GM18868 (cell line): ENCODE results near the gene YAE1.

Source experiments
- ATAC-seq: cut with Tn5 transposase; IDR thresholded peaks from one replicate; pipeline ENCODE4 v1.9.1; 2021; ENCODE audit warnings: mild to moderate bottlenecking, moderate library complexity; ENCODE audit not compliant: unreplicated experiment

Gene YAE1

DNA sequence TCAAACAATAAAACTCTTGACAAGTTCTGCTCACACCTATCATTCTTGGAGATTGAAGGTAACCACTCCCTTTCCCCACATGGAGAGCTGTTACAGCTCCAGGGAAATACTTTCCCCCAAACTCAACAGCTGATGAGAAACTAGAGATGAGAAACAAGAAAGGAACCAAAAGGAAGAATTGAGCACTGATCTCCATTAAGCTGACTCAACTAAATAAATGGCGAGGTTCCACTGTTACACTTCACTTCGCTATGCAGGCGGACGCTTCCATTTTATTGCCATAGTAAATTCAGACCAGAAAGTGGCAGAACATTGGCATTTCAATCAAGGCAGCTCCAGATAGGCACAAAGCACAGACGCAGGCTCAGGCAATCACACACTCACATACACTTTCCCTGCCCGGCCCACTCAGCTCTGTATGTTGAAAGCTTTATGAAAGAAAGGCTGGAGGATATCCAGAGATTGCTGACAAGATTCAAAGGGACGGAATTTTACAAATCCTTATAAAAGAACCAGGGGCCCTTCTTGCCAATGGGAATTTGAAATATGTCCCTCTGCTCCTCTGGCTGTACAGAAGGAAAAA is 11.5 kb upstream of the YAE1 start:
- no peak for ATAC-seq

DNA sequence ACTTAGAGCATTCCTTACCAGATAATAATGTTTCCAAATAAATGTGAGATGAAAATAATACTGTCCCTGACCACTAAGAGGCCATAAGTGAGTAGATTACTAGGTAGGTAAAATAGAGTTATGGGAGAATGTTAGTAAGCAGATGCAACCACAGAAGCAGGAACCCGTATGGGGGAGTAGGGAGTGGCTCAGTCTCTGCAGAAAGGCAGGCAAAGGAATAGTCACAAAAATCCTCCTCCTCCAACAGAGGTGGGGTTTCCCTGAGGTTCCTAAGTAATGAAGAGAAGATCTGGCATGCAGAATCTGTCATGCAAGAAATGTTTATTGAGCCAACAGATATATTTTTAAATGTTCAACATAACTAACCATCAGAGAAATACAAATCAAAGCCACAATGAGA is 9.0 kb upstream of the YAE1 start:
- no peak for ATAC-seq

DNA sequence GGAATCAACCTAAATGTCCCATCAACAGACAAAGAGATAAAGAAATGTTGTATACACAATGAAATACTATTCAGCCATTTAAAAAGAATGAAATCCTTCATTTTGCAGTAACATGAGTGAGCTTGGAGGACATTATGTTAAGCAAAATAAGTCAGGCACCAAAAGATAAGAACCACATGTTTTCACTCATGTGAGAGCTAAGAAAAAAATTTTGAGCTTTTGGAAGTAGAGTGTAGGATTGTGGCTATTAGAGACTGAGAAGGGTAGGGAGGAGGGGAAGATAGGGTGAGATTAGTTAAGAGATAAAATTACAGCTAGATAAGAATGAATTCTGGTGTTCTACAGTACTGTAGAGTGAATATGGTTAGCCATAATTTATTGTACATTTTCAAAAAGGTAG is 8.3 kb upstream of the YAE1 start:
- no peak for ATAC-seq

DNA sequence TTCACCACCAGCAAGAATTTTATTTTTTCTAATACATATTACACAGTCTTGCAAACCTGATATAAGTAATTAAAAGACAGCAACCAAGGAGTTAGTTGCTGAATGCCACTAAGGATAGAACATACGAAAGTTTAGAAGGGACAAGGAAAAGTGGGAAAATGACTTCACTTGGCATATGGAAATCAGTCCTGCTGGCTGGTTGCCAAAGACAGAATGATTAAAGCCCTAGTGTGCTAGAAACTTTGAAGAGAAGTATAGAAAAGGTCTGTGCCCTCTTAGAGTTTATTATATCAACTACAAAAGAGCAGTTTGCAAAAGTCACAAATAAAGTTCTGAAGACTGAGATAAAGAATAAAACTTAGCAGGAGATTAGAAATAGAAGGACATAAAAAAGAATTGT is 5.8 kb upstream of the YAE1 start:
- no peak for ATAC-seq

DNA sequence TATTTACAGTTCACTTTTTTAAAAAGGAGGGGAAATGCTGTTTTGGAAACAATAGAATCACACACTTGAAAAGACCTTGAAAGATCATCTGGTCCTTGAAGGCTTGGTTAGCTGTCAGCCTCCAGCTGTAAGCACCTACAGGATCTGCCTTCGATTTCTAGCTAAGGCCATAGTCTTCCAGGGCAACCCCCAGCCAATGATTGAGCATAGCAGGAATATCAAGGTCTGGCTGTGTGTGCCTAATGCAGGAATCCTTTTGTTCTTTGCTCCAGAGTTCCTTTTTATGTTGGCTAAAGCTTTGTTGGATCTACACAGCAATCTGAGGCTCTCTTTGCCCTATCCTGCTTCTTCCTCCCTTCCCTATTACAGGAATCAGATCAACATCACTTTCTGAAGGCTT is 5.2 kb upstream of the YAE1 start:
- no peak for ATAC-seq

DNA sequence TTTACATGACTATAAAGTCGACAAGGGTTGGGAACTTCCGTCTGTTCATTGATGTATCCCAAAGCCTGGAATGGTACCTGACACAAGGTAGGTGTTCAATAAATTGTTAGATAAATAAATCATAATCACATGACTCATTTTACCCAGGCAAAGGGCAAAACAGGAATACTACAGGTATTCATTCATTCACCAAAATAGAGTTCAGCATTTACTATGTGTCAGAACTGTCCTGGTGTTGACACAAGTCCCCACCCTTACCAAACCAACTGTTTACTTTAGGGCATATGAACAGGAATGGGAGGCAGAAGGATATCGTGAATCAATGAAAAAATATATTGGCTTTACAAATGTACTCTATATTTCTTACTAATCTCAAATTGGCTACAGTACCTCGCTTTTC is 666 bp upstream of the YAE1 start:
- ATAC-seq: no peak

DNA sequence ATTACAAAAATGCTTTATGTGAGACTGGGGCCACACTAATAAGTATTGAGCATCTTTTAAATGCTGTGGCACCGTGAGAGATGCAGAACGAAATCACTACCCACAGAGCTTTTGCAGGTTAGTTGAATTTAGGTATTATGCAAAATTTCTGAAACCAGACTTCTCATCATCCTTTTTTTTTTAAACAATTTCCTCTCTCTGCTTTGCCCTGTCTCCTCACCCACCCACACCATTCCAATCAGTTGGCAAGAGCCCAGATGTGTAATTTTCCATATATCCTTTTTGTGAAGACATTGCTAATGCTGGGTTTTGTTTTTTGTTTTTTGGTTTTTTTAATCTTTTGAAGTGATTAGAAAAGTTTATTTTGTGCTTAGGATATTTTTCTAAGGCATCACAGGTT is 1.1 kb downstream of the YAE1 start:
- no peak for ATAC-seq

DNA sequence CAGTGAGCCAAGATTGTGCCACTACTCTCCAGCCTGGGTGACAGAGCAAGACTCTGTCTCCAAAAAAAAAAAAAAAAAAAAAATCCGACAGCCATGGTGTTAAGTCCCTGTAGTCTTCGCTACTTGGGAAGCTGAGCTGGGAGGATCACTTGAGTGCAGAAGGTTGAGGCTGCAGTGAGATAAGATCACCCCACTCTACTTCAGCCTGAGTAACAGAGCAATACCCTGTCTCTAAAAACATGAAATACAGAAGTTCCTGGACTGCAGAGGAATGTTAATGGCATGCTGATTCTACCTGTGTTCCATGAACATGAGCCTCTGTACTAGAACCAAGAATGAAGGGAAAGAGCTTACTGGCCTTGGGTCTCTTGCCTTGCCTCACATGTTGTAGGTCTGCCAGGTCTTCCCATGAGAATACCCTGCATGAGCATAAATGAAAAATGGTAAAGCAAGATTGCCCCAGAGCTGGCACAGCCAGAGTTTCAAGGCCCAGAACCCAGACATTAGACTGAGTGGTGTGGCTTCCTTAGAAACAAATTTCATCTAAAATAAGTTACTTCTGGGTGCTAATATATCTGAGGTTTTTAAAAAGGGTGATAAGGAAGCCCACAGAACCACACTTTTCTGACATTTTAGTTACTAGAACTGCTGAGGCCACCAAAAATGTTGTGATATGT is 8.6 kb downstream of the YAE1 start:
- ATAC-seq: no peak

DNA sequence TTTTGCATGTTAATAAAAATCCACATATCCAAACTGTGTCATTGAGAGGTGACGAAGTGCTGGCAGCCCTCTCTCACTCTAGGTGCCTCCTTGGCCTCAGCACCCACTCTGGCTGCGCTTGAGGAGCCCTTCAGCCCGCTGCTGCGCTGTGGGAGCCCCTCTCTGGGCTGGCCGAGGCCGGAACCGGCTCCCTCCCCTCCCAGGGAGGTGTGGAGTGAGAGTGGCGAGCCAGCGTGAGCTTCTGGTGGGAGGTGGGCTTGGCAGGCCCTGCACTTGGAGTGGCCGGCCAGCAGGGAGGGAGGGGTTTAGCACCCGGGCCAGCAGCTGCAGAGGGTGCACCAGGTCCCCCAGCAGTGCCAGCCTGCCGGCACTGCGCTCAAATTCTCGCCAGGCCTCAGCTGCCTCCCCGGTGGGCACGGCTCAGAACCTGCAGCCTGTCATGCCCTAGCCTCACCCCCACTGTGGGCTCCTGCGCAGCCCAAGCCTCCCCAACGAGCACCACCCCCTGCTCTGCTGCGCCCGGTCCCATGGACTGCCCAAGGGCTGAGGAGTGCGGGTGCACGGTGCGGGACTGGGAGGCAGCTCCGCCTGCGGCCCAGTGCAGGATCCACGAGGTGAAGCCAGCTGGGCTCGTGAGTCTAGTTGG is 11.1 kb downstream of the YAE1 start:
- ATAC-seq: no peak

DNA sequence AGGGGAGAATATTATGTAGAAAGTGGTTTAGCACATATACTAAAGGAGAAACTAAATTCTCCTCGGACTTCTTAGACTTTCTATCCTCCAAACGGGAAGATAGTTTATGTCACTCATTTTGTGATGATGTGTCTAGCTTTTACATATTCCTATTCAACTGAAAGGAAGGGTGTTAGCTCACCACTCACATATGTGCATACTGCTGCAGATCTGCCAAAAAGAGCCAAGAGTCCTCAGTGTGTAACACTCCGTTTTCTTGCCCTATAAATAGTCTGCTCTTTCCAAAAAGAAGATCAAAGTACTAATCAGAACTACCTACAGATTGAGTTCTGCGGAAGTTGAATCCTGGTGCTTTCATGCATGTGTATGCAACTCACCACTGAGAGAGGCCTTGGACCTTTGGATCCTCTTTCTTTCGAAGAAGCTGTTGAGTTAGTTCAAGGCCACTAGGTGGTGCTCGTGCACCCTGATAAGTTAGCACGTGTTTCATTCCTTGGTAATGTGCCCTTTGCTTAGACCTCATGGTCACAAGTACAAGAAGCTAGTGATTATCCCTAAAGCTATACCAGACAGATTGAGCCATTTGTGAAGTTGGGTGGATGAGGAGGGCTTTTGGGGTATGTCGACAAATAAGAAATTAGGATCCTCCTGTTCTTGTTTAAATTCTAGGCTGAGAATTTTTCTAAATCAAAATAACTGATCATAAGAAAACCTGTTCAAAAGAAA is 14.1 kb downstream of the YAE1 start:
- peak; percentile 92 for ATAC-seq

DNA sequence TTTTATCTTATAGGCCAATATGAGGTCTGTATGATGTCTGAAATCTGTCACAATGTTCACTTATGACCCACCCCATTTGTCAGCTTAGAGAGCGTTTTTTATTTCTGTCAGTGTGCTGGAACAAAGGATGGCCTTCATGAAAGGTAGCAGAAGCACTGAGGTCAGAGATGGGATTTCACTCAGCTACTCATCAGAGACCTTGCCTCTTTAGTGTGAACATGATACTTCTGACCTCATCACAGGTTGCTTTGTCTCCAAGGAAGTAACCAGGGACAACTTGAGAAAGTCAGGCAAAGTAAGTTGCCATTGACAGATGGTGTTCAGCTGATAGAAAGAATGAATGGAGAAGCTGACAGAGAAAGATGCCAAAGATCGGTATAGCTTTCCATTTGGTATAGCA is 16.3 kb downstream of the YAE1 start:
- no peak for ATAC-seq

DNA sequence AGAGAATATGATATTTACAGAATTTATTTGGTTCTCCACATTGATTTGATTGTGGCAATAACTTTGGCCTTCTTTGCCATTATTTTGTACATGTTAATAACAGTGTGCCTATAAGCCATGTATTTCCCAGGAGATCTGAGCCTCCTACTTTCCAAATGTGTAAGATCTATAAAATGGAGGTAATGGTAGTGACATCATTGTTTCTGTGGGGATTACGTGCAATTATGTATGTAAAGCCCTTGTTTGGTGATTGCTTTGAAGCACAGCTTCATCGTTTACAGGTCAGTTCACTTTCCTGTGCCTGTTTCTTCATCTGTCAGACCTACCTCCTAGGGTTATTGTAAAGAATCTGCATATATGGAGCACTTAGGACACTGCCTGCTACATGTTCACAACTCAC is 17.3 kb downstream of the YAE1 start:
- ATAC-seq: no peak

DNA sequence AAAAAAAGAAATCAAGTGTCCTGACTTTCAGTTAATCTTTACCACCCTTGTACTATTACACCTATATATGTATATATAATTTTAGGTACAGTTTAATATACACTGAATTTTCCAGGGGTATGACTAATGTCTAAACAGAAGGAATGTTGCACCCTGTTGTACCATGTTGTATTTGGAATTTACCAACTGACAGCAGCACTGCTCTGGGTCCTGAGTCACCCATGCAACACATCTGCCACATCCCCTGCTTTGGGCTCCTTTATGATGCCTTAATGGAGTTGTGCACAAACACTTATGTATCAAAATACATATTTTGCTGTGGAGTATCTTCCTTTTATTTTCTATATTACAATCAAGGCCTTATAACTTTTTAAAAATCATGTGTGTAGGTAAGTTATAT is 21.2 kb downstream of the YAE1 start:
- no peak for ATAC-seq

DNA sequence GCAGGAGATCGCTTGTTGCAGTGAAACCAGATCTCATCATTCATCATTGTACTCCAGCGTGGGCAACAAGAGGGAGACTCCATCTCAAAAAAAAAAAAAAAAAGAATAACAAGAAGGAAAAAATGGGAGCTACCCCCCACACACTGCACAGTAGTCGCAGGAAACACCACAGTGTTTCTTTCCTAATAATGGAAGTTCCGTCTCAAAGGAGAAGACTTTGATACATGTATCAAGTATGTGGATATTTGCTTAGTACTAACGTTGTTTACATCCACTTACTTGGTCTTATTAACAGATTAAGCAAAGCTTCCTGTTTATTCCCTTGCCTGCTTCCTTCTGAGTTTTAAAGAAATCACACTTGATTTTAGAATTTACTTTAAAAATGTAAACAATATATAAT is 22.2 kb downstream of the YAE1 start:
- no peak for ATAC-seq

DNA sequence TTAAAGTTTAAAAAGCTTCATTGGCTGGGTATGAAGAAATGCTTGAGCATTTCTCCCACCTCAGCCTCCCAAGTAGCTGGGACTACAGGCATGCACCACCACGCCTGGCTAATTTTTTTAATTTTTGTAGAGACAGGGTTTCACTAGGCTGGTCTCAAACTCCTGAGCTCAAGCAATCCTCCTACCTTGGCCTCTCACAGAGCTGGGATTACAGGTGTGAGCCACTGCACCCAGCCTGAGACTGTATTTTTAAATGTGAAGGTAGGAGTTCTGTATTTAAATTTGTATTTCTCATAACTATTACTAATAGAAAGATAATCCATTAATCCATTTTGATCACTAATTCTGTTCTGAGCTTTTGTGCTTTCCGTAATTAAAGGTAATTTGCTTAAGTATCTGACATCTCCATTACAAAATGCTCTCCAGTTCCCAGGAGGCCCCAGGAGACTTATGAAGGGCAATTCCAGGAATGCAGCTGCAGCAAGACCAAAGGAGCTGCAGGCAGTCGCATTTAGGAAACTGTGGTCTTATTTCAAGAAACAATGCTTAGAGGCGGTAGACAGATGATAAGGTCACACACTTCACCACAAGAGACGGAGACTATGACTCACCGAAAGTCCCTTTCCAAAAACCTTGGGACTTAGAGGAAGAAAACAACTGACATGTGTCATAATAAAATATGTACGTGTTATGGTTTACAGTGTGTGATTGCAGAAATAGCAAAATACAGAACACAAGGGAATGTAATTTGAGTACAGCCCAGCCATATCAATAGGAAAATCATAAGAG is 23.3 kb downstream of the YAE1 start:
- ATAC-seq: peak; percentile 97

DNA sequence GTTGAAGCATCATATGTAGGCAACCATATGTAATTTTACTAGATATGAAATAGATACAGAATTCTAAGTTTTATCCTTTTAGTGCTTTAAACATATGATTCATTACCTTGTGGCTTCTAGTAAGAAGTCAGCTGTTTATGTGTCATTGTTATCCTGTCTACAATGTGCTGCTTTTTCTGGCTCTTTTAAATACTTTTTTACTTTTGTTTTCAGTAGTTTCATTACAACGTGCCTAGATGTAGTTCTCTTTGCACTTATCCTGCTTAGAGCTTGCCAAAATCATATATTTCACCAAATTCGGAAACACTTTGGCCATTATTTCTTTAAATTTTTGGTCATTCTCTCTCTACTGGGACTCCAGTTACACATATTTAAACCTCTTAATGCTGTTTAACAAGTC is 26.4 kb downstream of the YAE1 start:
- peak; percentile 34 for ATAC-seq

DNA sequence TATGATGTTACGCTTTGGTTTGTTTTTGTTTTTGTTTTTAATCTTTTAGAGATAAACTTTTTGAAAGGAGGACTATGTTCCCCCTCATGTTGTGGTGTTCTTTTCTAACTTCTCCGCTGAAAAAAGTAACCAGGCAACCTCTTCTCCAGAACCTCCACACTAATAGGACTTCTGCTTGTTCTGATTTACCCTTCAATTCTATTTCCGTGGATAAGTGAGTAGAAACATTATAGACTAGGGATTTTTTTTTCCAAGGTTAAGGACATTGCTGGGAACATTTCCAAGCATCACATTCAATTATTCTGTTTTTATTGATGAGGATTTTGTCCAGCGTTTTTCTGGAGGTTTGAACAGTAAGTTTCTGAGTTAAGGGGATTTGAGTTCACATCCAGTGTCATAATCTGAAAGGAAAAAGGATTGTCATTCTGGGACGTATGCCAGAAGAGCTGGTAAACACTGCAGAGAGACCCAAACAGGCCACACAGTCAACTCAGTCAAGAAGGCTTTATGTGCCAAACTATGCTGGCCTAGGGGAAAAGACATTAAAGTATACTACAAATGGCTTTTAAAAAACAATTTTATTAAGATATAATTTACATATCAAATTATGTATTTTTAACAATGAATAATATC is 28.9 kb downstream of the YAE1 start:
- no peak for ATAC-seq

DNA sequence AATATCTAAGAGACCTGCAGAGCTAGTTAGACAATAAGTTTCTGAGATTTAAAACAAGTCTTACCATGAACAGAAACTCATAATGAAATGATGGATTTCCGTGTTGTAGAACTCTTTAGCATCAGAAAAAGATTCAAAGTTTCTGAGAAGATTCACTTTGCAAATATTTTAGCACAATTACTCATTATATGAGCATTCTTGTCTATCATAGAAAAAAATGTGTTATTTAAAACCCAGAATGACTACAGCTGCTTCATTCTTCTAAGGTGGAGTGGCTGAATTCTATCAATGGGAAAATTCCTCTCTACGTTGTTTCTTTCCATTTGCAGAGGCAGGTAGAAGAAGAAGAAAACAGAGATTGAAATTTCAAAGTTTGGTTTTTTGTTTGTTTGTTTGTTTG is 36.1 kb downstream of the YAE1 start:
- no peak for ATAC-seq

DNA sequence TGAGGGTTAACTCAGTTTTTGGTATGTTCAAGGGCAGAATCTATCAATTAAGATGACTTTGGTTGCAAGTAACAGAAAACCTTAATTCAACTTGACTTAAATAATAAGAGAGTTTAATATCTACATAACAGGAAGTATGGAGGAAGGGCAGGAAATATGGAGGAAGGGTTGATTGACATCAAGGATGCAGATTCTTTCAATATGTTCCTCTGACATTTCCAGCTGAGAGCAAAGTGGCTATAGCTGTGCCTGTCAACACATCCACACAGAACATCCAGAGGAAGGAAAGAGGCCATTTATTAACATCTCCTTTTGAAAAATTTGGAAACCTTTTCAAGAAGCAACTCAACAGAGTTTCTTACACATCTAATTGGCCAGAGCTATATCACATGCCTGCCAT is 37.7 kb downstream of the YAE1 start:
- ATAC-seq: no peak

DNA sequence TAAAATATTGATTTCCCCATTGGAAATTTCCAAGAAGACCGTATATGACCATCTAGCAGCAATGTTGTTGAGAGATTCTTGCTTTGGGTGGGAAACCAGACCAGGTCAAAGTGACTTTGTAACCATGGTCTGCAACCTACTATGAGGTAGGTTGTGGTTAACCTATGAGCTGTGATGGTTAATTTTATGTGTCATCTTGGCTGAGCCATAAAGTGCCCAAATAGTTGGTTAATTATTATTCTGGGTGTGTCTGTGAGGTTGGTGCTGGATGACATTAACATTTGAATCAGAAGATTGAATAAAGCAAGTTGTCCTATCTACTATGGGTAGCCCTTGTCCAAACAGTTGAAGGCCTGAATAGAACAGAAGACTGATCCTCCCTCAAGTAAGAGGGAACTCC is 38.9 kb downstream of the YAE1 start:
- no peak for ATAC-seq

DNA sequence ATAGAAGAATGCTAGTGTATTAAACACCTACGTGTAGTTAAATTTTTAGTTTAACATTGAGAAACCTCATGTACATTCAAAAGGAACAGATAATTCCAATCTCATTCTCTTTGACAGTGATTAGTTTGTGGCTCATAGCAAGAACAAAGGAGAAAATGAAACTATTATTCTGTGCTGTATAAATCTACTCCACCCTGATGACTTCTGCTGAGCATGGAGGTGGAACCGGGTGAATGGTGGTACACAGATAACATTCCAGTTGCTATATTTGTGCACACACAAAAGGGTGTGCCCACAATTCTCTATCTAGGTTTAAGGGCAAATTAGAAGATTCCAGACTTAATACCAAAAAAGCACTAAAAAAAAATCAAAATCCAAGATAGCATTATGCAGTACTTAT is 40.1 kb downstream of the YAE1 start:
- ATAC-seq: no peak
